A172 (cell line): ENCODE results near the gene CDH4. TPM values are rescaled to one million over a fixed set of nuclear protein-coding genes. Genes with fewer than 3 reads are reported as not detected.

Experiments
- DNase-seq: peaks from one replicate; pipeline ENCODE4 v3.0.0-alpha.2; 2015; ENCODE audit warnings: low spot score
- total RNA-seq: library from RNA; depleted of rRNA; stranded (reverse); fragments of >200 nt; shearing (Covaris generic); gene quantifications from 2 replicates; pipeline ENCODE4 v1.2.3, GENCODE V29; 2014

CDH4 gene
- total RNA-seq, 1 experiment from 2014 or later = 5.5 TPM

GRCh38 chr20:61801428-61801827, 549.4 kb downstream of the CDH4 start:
- DNase-seq = no peak

GRCh38 chr20:61801857-61802442, 549.9 kb downstream of the CDH4 start:
- no peak for DNase-seq

- no peak for DNase-seq
Measured at GRCh38 chr20:61802721-61803311, 550.8 kb downstream of the CDH4 start.

DNA sequence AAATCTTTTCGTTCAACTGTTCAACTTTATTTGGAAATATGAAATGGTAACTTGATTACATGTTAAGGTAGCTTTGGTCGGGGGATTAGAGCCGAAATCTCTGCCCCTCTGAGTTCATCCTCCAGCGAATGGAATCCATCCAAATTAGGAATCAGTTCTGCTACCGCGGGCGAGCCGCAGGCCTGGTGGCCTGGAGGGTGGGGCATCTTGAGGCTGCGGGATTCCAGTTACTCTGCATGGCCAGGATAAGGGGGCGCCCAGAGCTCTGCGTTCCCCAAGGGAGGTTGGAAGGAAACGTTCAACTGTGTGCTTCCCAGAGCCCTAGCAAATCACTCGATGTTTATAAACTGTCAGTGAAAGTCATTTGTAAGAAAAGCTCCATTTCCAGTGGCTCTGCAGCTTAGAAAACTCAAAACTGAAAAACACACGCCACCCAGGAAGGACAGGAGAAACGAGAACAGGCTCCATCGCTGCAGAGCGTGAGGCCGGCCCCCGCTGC, 551.4 kb downstream of the CDH4 start:
- no peak for DNase-seq

GRCh38 chr20:61803915-61804751, 552.1 kb downstream of the CDH4 start:
- peak; percentile 18 for DNase-seq

GRCh38 chr20:61804752-61805295, 552.8 kb downstream of the CDH4 start:
- DNase-seq = peak; percentile 48

- no peak for DNase-seq
Measured at GRCh38 chr20:61805365-61805764, 553.3 kb downstream of the CDH4 start.

- no peak for DNase-seq
Measured at GRCh38 chr20:61805781-61806180, 553.7 kb downstream of the CDH4 start.

GRCh38 chr20:61806314-61806713, 554.3 kb downstream of the CDH4 start:
- no peak for DNase-seq

GRCh38 chr20:61806995-61807394, 554.9 kb downstream of the CDH4 start:
- DNase-seq = no peak

DNA sequence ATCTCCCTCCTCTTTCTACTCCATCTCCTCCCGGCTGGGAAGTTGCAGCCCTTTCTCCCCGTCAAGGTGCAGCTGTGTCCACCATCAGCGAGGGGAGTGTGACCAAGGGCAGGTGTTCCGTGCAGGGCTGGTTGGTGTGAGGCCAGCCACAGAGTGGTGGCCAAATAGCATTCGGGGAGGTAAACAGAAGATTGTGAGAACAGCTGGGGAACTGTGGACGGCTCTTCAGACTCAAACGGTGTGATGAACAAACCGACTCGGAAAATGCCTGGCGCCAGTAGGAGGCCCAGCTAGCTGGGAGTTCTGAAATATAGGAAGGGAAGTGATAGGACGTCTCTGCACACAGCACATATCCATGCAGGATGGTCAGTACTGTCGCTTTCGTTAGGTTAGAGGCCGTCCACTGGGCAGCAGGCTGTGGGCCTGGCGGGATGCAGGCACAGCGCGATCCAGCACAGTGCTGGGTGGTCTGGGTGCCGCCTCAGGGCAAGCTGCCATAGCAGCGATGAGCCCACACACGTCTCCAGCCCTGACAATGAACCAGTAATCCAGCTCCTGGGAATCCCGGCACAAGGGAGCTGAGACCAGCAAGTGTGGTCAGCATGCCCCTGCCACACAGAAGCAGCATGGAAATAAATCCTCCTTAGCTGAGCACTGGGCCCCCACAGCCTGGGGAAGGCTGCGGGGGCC, 555.6 kb downstream of the CDH4 start:
- no peak for DNase-seq

GRCh38 chr20:61808447-61808846, 556.4 kb downstream of the CDH4 start:
- no peak for DNase-seq

- DNase-seq = no peak
Measured at GRCh38 chr20:61809006-61809770, 557.1 kb downstream of the CDH4 start.

GRCh38 chr20:61810066-61810737, 558.1 kb downstream of the CDH4 start:
- no peak for DNase-seq

- no peak for DNase-seq
Measured at GRCh38 chr20:61810738-61811135, 558.7 kb downstream of the CDH4 start.

- DNase-seq = no peak
Measured at GRCh38 chr20:61811166-61811565, 559.1 kb downstream of the CDH4 start.

DNA sequence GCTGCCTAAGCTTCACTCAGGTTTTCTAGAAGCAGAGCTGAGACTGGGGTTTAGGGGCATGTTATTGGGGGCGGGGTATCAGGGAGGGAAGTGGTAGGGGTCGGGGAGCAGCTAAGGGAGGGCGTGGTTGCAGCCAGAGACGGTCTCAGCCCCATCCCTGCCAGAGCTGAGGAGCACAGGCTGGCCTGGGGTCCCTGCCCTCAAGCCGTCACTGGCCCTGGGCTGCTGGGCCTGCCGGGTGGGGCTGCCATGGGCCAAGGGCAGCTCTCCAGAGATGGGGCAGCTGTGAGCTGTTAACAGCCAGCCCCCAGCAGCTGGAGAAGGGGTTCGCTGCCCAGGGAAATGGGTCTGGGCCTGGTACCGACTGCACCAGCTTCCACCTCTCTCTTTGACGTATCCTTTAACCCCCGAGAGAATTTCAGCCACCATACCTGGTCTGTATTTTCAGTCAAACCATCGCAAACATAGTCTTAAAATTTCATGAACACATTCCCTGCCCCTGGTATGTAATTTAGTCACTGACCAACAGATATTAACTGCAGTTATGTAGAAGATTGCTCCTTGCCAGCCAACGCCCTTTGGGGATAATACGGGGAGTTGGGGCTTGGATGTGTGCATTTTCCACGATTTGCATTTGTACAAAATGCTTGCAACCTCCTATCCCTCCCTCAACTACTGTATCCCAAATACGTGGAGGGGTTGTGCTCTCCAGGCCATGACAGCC, 560.2 kb downstream of the CDH4 start:
- no peak for DNase-seq

GRCh38 chr20:61812845-61813485, 560.9 kb downstream of the CDH4 start:
- DNase-seq = no peak

DNA sequence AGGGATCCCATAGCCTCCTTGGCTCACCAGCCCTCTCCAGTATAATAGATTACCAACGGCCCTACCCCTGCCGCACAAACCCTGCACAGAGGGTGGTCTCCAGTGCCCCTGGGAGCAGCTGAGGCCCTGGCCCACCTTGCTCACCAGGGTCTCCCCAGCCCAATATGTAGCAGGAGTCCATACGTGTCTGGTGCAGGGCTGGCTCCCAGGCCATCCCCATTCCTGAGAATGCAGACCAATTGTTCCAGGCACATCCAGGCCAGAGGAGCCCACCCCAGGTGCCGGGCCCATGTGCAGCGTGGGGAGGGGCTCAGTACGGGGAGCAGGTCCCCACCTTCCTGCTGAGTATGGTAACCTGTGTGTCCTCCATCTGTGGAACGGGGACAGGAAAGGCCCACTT, 561.7 kb downstream of the CDH4 start:
- no peak for DNase-seq
